Loucy (cell line): Measurements from ENCODE around the gene ABLIM2.
"Not testable (repeated sequence)": the region's sequence is repeated elsewhere in the genome, so short reads cannot be mapped to it uniquely, and the experiment has no call there.

ENCODE experiments used
- CTCF ChIP-seq: fragments of 200-600 bp; sonication (generic); conservative IDR thresholded peaks from 2 replicates; pipeline ENCODE4 v1.5.1; 2014; ENCODE audit warnings: mild to moderate bottlenecking, antibody characterized with exemption, low read length
- EZH2phosphoT487 ChIP-seq: fragments of 200-600 bp; IDR thresholded peaks from 2 replicates; pipeline ENCODE4 v1.6.1; 2018; ENCODE audit warnings: antibody characterized with exemption, mild to moderate bottlenecking, moderate library complexity, borderline replicate concordance

- TF ChIP-seq CTCF, EZH2phosphoT487: not testable (repeated sequence)
These were observed 240.4 kb downstream of the ABLIM2 start for GRCh38 chr4:7918187-7918586.
